Loucy (cell line): ENCODE data around the gene GADL1.

Experiments
- CTCF ChIP-seq: fragments of 200-600 bp; sonication (generic); conservative IDR thresholded peaks from 2 replicates; pipeline ENCODE4 v1.5.1; 2014; ENCODE audit warnings: mild to moderate bottlenecking, antibody characterized with exemption, low read length
- EZH2phosphoT487 ChIP-seq: fragments of 200-600 bp; IDR thresholded peaks from 2 replicates; pipeline ENCODE4 v1.6.1; 2018; ENCODE audit warnings: antibody characterized with exemption, mild to moderate bottlenecking, moderate library complexity, borderline replicate concordance

- TF ChIP-seq CTCF = no peak
- no peak for TF ChIP-seq EZH2phosphoT487
These were observed 50.6 kb downstream of the GADL1 start for GRCh38 chr3:30843877-30844276.
